ENCODE measurements around the gene DRG1. TPM values are rescaled to one million over a fixed set of nuclear protein-coding genes. Genes with fewer than 3 reads are reported as not detected.
"Not testable (repeated sequence)": the region's sequence is repeated elsewhere in the genome, so short reads cannot be mapped to it uniquely, and the experiment has no call there.

Gene DRG1
- total RNA-seq, 6 experiments from 2014 or later = 63.7 to 74.9 (median 66.4) TPM

GRCh38 chr22:31393893-31394292 is 5.5 kb upstream of the DRG1 start:
- H3K36me3 Mint-ChIP-seq (ENCODE audit: low read depth) = no peaks in the 10 kb centered on the region
- TF ChIP-seq CTCF (IDR thresholded peaks at IDR 0.05) = no peak
- DNase-seq = no peak

GRCh38 chr22:31394326-31394725 is 5.1 kb upstream of the DRG1 start:
- H3K27ac Mint-ChIP-seq = no peak overlapping the region
- H3K27me3 Mint-ChIP-seq (ENCODE audit: insufficient read depth) = peaks cover 5% of the 10 kb centered on the region; the same call in 1 of the 2 replicates
- TF ChIP-seq CTCF (IDR thresholded peaks at IDR 0.05) = no peak
- no peak for DNase-seq
- H3K36me3 Mint-ChIP-seq (ENCODE audit: low read depth) = no peaks in the 10 kb centered on the region
- H3K9me3 Mint-ChIP-seq = no peaks in the 10 kb centered on the region
- no peak overlapping the region for H3K4me3 Mint-ChIP-seq
- H3K4me1 Mint-ChIP-seq (ENCODE audit: low read depth) = peaks cover 12% of the 10 kb centered on the region

More at GRCh38 chr22:31393893-31394292, 5.5 kb upstream of the DRG1 start:
- Mint-ChIP-seq H3K27me3 (ENCODE audit: insufficient read depth) (peaks cover 5% of the 10 kb centered on the region; the same call in 1 of the 2 replicates), H3K27ac (no peak overlapping the region), H3K4me1 (ENCODE audit: low read depth) (peaks cover 10% of the 10 kb centered on the region), H3K4me3 (no peak overlapping the region), H3K9me3 (no peaks in the 10 kb centered on the region)

GRCh38 chr22:31398231-31398630 is 1.2 kb upstream of the DRG1 start:
- no peak for DNase-seq
- no peak overlapping the region for H3K27ac Mint-ChIP-seq
- TF ChIP-seq CTCF (IDR thresholded peaks at IDR 0.05) = no peak
- H3K4me1 Mint-ChIP-seq (ENCODE audit: low read depth) = peaks cover 17% of the 10 kb centered on the region
- no peak overlapping the region for H3K4me3 Mint-ChIP-seq
- no peaks in the 10 kb centered on the region for H3K27me3 Mint-ChIP-seq (ENCODE audit: insufficient read depth)
- no peaks in the 10 kb centered on the region for H3K9me3 Mint-ChIP-seq
- peaks cover 15% of the 10 kb centered on the region for H3K36me3 Mint-ChIP-seq (ENCODE audit: low read depth)

- Mint-ChIP-seq H3K27me3 (ENCODE audit: insufficient read depth) (no peaks in the 10 kb centered on the region), H3K4me1 (ENCODE audit: low read depth) (peaks cover 11% of the 10 kb centered on the region), H3K4me3 (peak overlapping the region; percentile 98), H3K27ac (peak overlapping the region; percentile 92), H3K9me3 (no peaks in the 10 kb centered on the region), H3K36me3 (ENCODE audit: low read depth) (peaks cover 15% of the 10 kb centered on the region)
- DNase-seq = peak; percentile 1
- no peak for TF ChIP-seq CTCF (IDR thresholded peaks at IDR 0.05)
These were observed 606 bp downstream of the DRG1 start for GRCh38 chr22:31400023-31400397.

- Mint-ChIP-seq H3K36me3 (ENCODE audit: low read depth) (peaks cover 26% of the 10 kb centered on the region), H3K4me1 (ENCODE audit: low read depth) (peaks cover 11% of the 10 kb centered on the region)
- not testable (repeated sequence) for DNase-seq; H3K27me3 Mint-ChIP-seq (ENCODE audit: insufficient read depth); H3K9me3 Mint-ChIP-seq; H3K4me3 Mint-ChIP-seq; H3K27ac Mint-ChIP-seq
These were observed 2.9 kb downstream of the DRG1 start for GRCh38 chr22:31402350-31402749.

GRCh38 chr22:31425331-31426050 is 26.1 kb downstream of the DRG1 start:
- no peak overlapping the region for H3K4me3 Mint-ChIP-seq
- peaks cover 9% of the 10 kb centered on the region for H3K4me1 Mint-ChIP-seq (ENCODE audit: low read depth)
- H3K9me3 Mint-ChIP-seq = no peaks in the 10 kb centered on the region
- peak overlapping the region; percentile 74 for H3K27ac Mint-ChIP-seq
- H3K36me3 Mint-ChIP-seq (ENCODE audit: low read depth) = peaks cover 36% of the 10 kb centered on the region
- DNase-seq = peak; percentile 46
- no peak for TF ChIP-seq CTCF (IDR thresholded peaks at IDR 0.05)
- H3K27me3 Mint-ChIP-seq (ENCODE audit: insufficient read depth) = no peaks in the 10 kb centered on the region; the same call in 1 of the 2 replicates

Data from HFFc6 (cell line).